ENCODE measurements around the gene RPS3.
A peak's percentile ranks its signal among the peaks of the same experiment; 100 is the strongest.

RPS3 gene

GRCh38 chr11:75399344-75400145, at the start of gene RPS3:
TSS of gene RPS3 (plus strand) at chr11:75399518. CDS start at chr11:75399548, 30 bp downstream.
- TF ChIP-seq GATA2 (IDR thresholded peaks at IDR 0.05; ENCODE audit: low read depth, low read length) (no peak), GATA3 (IDR thresholded peaks at IDR 0.05; ENCODE audit: low read depth, low read length) (no peak)

- TF ChIP-seq GATA3 (IDR thresholded peaks at IDR 0.05; ENCODE audit: low read depth, low read length) (no peak), GATA2 (IDR thresholded peaks at IDR 0.05; ENCODE audit: low read depth, low read length) (no peak)
Measured at GRCh38 chr11:75349521-75350116, 49.7 kb upstream of the RPS3 start.

DNA sequence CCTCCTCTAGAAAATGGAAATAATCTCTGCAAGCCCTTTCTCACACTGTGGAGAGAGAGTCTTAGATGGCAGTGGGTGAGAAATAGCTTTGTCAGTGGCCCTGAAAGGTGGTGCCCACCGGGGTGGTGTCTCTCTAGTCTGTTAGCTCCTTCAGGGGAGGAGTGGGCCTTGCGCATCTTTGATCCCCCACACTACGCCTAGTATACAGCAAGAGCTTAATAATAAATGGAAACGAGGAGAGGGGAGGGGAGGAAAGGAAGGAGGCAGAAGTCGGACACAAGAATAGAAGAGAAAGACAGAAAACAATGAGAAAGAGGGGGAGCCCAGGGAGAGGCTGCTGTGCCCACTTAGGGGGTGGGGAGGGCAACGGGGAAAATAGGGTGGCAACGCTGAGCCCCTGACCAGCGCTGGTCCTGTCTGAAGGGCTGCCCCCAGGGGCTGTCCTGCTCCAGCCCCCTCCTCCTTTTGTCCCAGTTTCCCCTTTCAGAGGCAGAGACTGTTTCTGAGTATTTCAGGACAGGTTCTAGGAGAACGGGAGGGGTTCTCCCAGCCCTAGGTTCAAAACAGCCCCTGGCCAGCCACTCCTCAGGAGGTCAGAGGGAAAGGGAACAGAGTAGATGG, 49.1 kb upstream of the RPS3 start:
- no peak for TF ChIP-seq GATA2 (IDR thresholded peaks at IDR 0.05; ENCODE audit: low read depth, low read length)
- no peak for TF ChIP-seq GATA3 (IDR thresholded peaks at IDR 0.05; ENCODE audit: low read depth, low read length)

DNA sequence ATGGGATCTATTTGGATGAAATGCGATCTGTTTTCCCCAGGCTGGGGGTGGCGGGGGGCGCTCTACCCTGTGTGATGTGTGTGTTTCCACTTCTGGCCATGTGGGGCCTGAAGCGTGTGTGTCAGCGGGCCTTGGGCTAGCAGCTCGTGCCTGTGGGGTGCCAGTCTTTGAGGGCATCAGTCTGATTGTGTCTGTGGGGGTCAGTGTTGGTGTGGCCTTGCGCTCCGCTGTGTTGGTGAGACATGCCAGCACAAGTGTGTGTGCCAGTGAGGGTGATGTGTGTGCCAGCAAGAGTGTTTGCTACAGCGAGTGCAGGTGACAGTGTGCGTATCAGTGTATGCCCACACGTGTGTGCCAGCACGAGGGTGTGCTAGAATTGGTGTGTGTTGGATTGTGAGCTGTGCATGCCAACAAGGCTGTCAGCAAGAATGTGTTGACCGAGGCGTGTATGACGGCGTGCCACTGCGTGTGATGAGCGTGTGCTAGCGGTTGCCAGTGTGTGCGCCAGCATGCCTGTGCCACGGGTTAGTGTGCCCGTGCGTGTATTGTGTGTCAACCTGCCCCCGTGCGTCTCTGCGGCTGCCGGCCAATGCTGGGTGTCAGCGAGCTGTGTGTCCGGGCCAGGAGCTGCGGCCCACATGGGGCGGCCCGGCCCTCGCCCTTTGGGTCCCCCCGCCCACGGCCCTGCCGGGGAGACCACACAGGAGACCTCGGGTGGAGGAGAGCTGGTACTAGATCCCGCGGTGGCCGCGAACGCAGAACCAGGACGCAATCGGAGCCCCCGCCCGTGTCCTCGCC, 48.4 kb upstream of the RPS3 start:
- TF ChIP-seq GATA3 (IDR thresholded peaks at IDR 0.05; ENCODE audit: low read depth, low read length): no peak
- TF ChIP-seq GATA2 (IDR thresholded peaks at IDR 0.05; ENCODE audit: low read depth, low read length): no peak

DNA sequence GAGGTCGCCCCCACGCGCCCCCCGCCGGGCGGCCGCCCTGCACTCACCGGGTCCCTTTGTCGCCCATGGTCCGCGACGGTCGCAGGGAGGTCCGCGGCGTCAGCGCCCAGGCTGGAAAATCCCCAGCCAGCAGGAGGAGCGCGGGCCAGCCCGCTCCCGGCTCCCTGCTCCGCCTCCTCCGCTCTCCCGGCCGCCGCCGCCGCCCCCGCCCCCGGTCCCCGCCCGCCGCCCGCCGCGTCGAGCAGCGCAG, 47.9 kb upstream of the RPS3 start, which contains the start of gene ARRB1:
TSS of gene ARRB1 (minus strand) at position 121 of the 250 bp plus-strand sequence. CDS start at position 67, 54 bp downstream.
- no peak for TF ChIP-seq GATA2 (IDR thresholded peaks at IDR 0.05; ENCODE audit: low read depth, low read length)

GRCh38 chr11:75351791-75352587, 47.3 kb upstream of the RPS3 start:
- TF ChIP-seq GATA2 (IDR thresholded peaks at IDR 0.05; ENCODE audit: low read depth, low read length) (peak; percentile 74), GATA3 (IDR thresholded peaks at IDR 0.05; ENCODE audit: low read depth, low read length) (no peak)

DNA sequence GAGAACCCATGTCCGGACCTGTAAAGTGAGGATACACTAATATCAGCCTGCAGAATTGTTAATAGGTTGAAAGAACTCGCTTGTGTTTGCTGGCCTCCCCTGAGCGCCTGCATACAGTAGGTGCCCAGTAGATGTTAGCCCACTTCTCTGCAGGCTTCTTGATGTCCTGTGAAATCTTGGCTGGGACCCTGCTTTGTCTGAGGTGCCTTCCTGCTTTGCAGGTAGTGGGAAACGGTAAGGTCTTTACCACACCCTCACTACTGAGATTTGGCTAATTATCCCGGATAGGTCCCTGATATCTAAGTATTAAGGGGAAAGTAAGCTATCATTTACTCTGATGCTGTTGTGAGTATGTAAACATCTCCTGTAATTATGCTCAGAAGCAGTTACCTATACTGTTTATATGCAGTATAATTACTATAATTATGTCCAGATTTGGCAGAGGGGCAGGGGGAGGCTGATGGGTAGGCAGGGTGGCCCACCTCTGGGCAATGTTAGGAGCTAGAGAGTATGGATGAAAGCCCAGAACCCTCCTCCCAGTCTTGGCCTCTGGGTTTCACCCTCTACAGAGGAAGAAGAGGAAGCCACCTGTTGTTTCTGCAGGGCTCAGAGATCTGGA, 46.6 kb upstream of the RPS3 start:
- no peak for TF ChIP-seq GATA2 (IDR thresholded peaks at IDR 0.05; ENCODE audit: low read depth, low read length)
- no peak for TF ChIP-seq GATA3 (IDR thresholded peaks at IDR 0.05; ENCODE audit: low read depth, low read length)

DNA sequence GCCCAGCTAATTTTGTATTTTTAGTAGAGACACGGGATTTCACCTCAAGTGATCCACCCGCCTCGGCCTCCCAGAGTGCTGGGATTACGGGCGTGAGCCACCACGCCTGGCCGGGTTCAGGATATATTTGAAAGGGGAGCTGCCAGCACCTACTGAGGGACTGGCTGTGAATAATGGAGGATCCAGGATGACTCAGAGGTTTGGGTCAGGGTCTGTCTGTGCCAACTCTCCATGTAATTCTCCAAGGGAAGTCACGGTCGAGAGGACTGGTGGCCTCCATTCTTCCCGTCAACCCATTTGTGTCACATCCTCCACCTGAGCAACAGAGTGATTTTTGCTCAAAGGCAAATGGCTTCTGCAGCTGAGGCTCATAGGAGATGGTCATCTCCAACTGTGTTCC, 44.3 kb upstream of the RPS3 start:
- TF ChIP-seq GATA3 (IDR thresholded peaks at IDR 0.05; ENCODE audit: low read depth, low read length): no peak
- TF ChIP-seq GATA2 (IDR thresholded peaks at IDR 0.05; ENCODE audit: low read depth, low read length): no peak

DNA sequence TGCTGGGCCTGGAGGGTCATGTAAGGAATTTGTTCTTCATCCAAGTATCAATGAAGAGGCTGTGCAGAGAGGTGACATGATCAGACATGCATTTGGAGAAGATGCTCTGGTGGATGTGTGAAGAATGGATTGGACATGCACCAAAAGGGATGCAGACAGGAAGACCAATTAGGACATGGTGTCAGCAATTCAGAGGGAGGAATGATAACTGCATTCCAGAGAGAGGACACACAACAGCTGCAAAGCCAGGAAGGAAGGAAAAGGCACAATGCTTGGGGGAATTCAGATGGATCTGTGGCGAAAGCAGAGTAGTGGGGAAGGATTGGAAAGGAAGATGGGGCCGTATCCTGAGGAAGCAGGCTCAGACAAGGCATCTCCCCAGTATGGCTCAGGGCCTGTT, 42.7 kb upstream of the RPS3 start:
- TF ChIP-seq GATA3 (IDR thresholded peaks at IDR 0.05; ENCODE audit: low read depth, low read length) (no peak), GATA2 (IDR thresholded peaks at IDR 0.05; ENCODE audit: low read depth, low read length) (no peak)

- no peak for TF ChIP-seq GATA2 (IDR thresholded peaks at IDR 0.05; ENCODE audit: low read depth, low read length)
- TF ChIP-seq GATA3 (IDR thresholded peaks at IDR 0.05; ENCODE audit: low read depth, low read length): no peak
Measured at GRCh38 chr11:75365711-75366181, 33.6 kb upstream of the RPS3 start.

DNA sequence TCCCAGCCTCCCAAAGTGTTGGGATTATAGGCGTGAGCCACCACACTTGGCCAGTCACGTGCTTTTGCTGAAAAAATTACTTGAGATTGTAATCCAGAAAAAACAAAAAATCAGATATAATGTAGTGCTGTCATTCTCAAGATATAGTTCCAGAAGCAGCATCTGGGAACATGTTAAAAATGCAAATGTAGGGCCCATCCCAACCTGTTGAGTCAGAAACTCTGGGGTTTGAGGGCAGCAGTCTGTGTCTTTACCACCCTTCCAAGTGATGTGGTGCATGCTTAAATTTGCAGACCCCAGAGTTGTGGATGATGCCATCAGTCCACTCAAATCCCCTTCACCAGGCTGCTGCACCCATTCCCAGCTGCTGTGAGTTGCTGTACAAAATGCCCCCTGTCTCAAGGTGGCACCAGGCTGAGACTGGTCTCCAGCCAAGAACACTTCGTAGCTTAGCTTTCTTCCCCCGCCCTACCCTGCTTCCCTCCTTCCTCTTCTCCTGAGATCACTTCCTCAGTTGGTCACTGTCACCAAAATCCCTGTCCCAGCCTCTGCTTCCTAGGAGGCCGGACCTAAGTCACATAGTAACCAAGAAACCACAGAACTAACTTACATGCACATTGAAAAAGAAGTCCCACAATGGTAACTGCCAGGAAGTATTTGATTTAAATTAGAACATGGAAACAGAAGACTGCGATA, 29.6 kb upstream of the RPS3 start:
- TF ChIP-seq GATA2 (IDR thresholded peaks at IDR 0.05; ENCODE audit: low read depth, low read length): no peak
- no peak for TF ChIP-seq GATA3 (IDR thresholded peaks at IDR 0.05; ENCODE audit: low read depth, low read length)
